Liver (tissue), 9 donors: ENCODE data around the gene SP140L. TPM values are rescaled to one million over a fixed set of nuclear protein-coding genes. Genes with fewer than 3 reads are reported as not detected.

Experiments used
- DNase-seq: peaks from one replicate; pipeline ENCODE4 v3.0.0-alpha.2; 2017; ENCODE audit warnings: low spot score
- H3K27ac ChIP-seq, 2 donors: one replicate each; pipeline ENCODE4 v1.7.0; 2013; ENCODE audit warnings: inconsistent platforms in 2 of 2, low read length in 2 of 2, control low read depth in 1 of 2, low read depth in 1 of 2, mild to moderate bottlenecking in 1 of 2
- H3K27me3 ChIP-seq, 4 donors: one replicate each; pipeline versions ENCODE4 v1.6.1 to v1.7.0; 2013; ENCODE audit warnings: low read length in 3 of 4, inconsistent platforms in 1 of 4, mild to moderate bottlenecking in 1 of 4, moderate library complexity in 1 of 4; ENCODE audit not compliant: control insufficient read depth in 4 of 4, insufficient read depth in 4 of 4
- H3K36me3 ChIP-seq, 4 donors: one replicate each; pipeline versions ENCODE4 v1.6.1 to v1.7.0; 2013; ENCODE audit warnings: low read length in 3 of 4, mild to moderate bottlenecking in 3 of 4, low read depth in 1 of 4, moderate library complexity in 1 of 4; ENCODE audit not compliant: control insufficient read depth in 4 of 4, insufficient read depth in 3 of 4
- H3K4me1 ChIP-seq, 4 donors: one replicate each; pipeline versions ENCODE4 v1.6.1 to v1.7.0; 2013; ENCODE audit warnings: low read length in 3 of 4, mild to moderate bottlenecking in 3 of 4, moderate library complexity in 1 of 4; ENCODE audit not compliant: control insufficient read depth in 4 of 4, insufficient read depth in 4 of 4
- H3K4me3 ChIP-seq, 3 donors: one replicate each; pipeline versions ENCODE4 v1.6.1 to v1.7.0; 2013; ENCODE audit warnings: low read length in 3 of 3, control low read depth in 1 of 3, low read depth in 1 of 3, mild to moderate bottlenecking in 1 of 3
- H3K9ac ChIP-seq, 2 donors: one replicate each; pipeline ENCODE4 v1.7.0; 2013; ENCODE audit warnings: low read length in 2 of 2, mild to moderate bottlenecking in 2 of 2, moderate library complexity in 2 of 2, control low read depth in 1 of 2, low read depth in 1 of 2
- H3K9me3 ChIP-seq, 4 donors: one replicate each; pipeline versions ENCODE4 v1.6.1 to v1.7.0; 2013; ENCODE audit warnings: low read length in 3 of 4; ENCODE audit not compliant: control insufficient read depth in 4 of 4
- ATF3 ChIP-seq: IDR thresholded peaks from 2 replicates; pipeline ENCODE4 v1.6.1; 2016; ENCODE audit warnings: antibody characterized with exemption
- CTCF ChIP-seq: fragments of 150-350 bp; IDR thresholded peaks from 2 replicates; pipeline ENCODE4 v1.5.1; 2017; ENCODE audit warnings: improper control_type of control experiment, low read depth, low read length; ENCODE audit not compliant: missing input control
- EGR1 ChIP-seq, 2 donors: IDR thresholded peaks; 2 replicates each; pipeline ENCODE4 v1.6.1; 2016 to 2018; ENCODE audit warnings: antibody characterized with exemption in 2 of 2, low read depth in 2 of 2
- FOXA1 ChIP-seq: IDR thresholded peaks from 2 replicates; pipeline ENCODE4 v1.6.1; 2016; ENCODE audit warnings: antibody characterized with exemption
- FOXA2 ChIP-seq: IDR thresholded peaks from 2 replicates; pipeline ENCODE4 v1.6.1; 2016; ENCODE audit warnings: antibody characterized with exemption
- GABPA ChIP-seq, 2 donors: IDR thresholded peaks in 1 of 2; conservative IDR thresholded peaks in 1 of 2; 2 replicates each; pipeline ENCODE4 v1.6.1; 2016; ENCODE audit warnings: antibody characterized with exemption in 2 of 2, mild to moderate bottlenecking in 1 of 2, moderate library complexity in 1 of 2
- HNF4A ChIP-seq, 2 donors: conservative IDR thresholded peaks; 2 replicates each; pipeline ENCODE4 v1.6.1; 2016; ENCODE audit warnings: antibody characterized with exemption in 2 of 2, mild to moderate bottlenecking in 2 of 2
- HNF4G ChIP-seq: IDR thresholded peaks from 2 replicates; pipeline ENCODE4 v1.6.1; 2016; ENCODE audit warnings: antibody characterized with exemption
- JUND ChIP-seq, 2 donors: IDR thresholded peaks; 2 replicates each; pipeline ENCODE4 v1.6.1; 2016; ENCODE audit warnings: antibody characterized with exemption in 2 of 2
- NR2F2 ChIP-seq: IDR thresholded peaks from 2 replicates; pipeline ENCODE4 v1.6.1; 2016; ENCODE audit warnings: antibody characterized with exemption
- RAD21 ChIP-seq, 2 donors: IDR thresholded peaks; 2 replicates each; pipeline ENCODE4 v1.6.1; 2016; ENCODE audit warnings: antibody characterized with exemption in 2 of 2, mild to moderate bottlenecking in 2 of 2
- RXRA ChIP-seq, 2 donors: IDR thresholded peaks; 2 replicates each; pipeline ENCODE4 v1.6.1; 2017 to 2018; ENCODE audit warnings: antibody characterized with exemption in 2 of 2, mild to moderate bottlenecking in 1 of 2
- SP1 ChIP-seq: IDR thresholded peaks from 2 replicates; pipeline ENCODE4 v1.6.1; 2018; ENCODE audit warnings: antibody characterized with exemption, mild to moderate bottlenecking
- TAF1 ChIP-seq: conservative IDR thresholded peaks from 2 replicates; pipeline ENCODE4 v1.6.1; 2016; ENCODE audit warnings: antibody characterized with exemption, mild to moderate bottlenecking
- YY1 ChIP-seq: IDR thresholded peaks from 2 replicates; pipeline ENCODE4 v1.6.1; 2016; ENCODE audit warnings: antibody characterized with exemption, mild to moderate bottlenecking
- WGBS: extraction: QIAGEN DNeasy Blood & Tissue Kit; methylation state at CpG from one replicate; pipeline ENCODE4 v1.1.7; 2013; 5-methylcytosine and 5-hydroxymethylcytosine counted together
- polyA plus RNA-seq, 2 donors: library from polyadenylated mRNA; stranded (reverse) in 1 of 2; unstranded in 1 of 2; fragments of 200-250 nt in 1 of 2; fragments of >200 nt in 1 of 2; fragmentation: Nextera tagmentation in 1 of 2; extraction: Ambion mirVana in 1 of 2; gene quantifications; one replicate each; pipeline versions ENCODE4 v1.2.1 to v1.2.3, GENCODE V29; 2013 to 2015
- total RNA-seq, 2 donors: library from RNA; depleted of rRNA; stranded (reverse); fragments of >200 nt; gene quantifications; one replicate each; pipeline ENCODE4 v1.2.3, GENCODE V29; 2014
- TF ChIP-seq, protein P1 (sequence below): IDR thresholded peaks from 2 replicates; pipeline ENCODE4 v1.6.1; 2016; ENCODE audit warnings: antibody characterized with exemption, mild to moderate bottlenecking
- TF ChIP-seq, protein P2 (sequence below): IDR thresholded peaks from 2 replicates; pipeline ENCODE4 v1.6.1; 2016; ENCODE audit warnings: antibody characterized with exemption
- TF ChIP-seq, protein P3 (sequence below): IDR thresholded peaks from 2 replicates; pipeline ENCODE4 v1.6.1; 2016; ENCODE audit warnings: antibody characterized with exemption
- donor health status: healthy.
- donor health status: healthy.
- donor health status: healthy.
- donor health status: healthy.
- donor health status: healthy.

The SP140L gene
- total and polyA plus RNA-seq, 4 donors: 3.1 to 21.5 (median 6.6) TPM

- TF ChIP-seq, protein P1, sequence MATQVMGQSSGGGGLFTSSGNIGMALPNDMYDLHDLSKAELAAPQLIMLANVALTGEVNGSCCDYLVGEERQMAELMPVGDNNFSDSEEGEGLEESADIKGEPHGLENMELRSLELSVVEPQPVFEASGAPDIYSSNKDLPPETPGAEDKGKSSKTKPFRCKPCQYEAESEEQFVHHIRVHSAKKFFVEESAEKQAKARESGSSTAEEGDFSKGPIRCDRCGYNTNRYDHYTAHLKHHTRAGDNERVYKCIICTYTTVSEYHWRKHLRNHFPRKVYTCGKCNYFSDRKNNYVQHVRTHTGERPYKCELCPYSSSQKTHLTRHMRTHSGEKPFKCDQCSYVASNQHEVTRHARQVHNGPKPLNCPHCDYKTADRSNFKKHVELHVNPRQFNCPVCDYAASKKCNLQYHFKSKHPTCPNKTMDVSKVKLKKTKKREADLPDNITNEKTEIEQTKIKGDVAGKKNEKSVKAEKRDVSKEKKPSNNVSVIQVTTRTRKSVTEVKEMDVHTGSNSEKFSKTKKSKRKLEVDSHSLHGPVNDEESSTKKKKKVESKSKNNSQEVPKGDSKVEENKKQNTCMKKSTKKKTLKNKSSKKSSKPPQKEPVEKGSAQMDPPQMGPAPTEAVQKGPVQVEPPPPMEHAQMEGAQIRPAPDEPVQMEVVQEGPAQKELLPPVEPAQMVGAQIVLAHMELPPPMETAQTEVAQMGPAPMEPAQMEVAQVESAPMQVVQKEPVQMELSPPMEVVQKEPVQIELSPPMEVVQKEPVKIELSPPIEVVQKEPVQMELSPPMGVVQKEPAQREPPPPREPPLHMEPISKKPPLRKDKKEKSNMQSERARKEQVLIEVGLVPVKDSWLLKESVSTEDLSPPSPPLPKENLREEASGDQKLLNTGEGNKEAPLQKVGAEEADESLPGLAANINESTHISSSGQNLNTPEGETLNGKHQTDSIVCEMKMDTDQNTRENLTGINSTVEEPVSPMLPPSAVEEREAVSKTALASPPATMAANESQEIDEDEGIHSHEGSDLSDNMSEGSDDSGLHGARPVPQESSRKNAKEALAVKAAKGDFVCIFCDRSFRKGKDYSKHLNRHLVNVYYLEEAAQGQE: peak; percentile 41
- TF ChIP-seq JUND (IDR thresholded peaks at IDR 0.05) (peak; percentile 67 to 85), FOXA1 (peak; percentile 93), HNF4G (peak; percentile 40), RAD21 (IDR thresholded peaks at IDR 0.05) (peak; percentile 53 to 56)
- TF ChIP-seq, protein P2, sequence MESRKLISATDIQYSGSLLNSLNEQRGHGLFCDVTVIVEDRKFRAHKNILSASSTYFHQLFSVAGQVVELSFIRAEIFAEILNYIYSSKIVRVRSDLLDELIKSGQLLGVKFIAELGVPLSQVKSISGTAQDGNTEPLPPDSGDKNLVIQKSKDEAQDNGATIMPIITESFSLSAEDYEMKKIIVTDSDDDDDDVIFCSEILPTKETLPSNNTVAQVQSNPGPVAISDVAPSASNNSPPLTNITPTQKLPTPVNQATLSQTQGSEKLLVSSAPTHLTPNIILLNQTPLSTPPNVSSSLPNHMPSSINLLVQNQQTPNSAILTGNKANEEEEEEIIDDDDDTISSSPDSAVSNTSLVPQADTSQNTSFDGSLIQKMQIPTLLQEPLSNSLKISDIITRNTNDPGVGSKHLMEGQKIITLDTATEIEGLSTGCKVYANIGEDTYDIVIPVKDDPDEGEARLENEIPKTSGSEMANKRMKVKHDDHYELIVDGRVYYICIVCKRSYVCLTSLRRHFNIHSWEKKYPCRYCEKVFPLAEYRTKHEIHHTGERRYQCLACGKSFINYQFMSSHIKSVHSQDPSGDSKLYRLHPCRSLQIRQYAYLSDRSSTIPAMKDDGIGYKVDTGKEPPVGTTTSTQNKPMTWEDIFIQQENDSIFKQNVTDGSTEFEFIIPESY: peak; percentile 76
Measured at GRCh38 chr2:230356084-230356483, 29.1 kb downstream of the SP140L start (continued).

DNA sequence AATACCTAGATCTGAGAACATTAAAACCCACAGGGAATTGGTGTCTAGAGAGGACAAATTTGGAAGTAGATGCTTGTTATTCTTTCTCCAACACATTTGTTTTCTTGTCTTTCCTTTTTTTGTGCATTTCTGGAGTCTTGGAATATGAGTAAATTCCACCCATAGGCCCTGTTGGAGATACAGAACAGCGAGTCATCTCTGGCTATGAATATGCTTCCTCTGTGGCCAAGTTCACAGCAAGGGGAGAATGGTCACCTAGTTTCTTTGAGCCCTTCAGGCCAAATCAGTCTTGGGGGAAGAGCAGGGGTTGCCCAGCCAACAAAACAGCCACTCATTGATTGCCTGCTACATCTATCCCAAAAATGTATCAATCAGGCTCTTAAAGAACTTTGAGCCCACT lies 31.3 kb downstream of the SP140L start:
- no peaks in the 10 kb centered on the region for H3K9me3 ChIP-seq
- TF ChIP-seq FOXA2: no peak
- TF ChIP-seq YY1: no peak
- no peak for TF ChIP-seq GABPA (IDR thresholded peaks at IDR 0.05 in 1 of 2, conservative IDR thresholded peaks at IDR 0.05 in 1 of 2)
- no peak for TF ChIP-seq RAD21 (IDR thresholded peaks at IDR 0.05)
- no peak for TF ChIP-seq HNF4A (conservative IDR thresholded peaks at IDR 0.05)
- TF ChIP-seq, protein P2: no peak
- no peak for TF ChIP-seq NR2F2
- TF ChIP-seq ATF3: no peak
- no peak for TF ChIP-seq SP1
- no peak for TF ChIP-seq RXRA (IDR thresholded peaks at IDR 0.05)
- no peak for TF ChIP-seq EGR1 (IDR thresholded peaks at IDR 0.05; ENCODE audit: low read depth in 2 of 2)
- no peak for TF ChIP-seq JUND (IDR thresholded peaks at IDR 0.05)
- TF ChIP-seq, protein P1: no peak
- no peak for TF ChIP-seq CTCF
- TF ChIP-seq HNF4G: no peak
- TF ChIP-seq, protein P3, sequence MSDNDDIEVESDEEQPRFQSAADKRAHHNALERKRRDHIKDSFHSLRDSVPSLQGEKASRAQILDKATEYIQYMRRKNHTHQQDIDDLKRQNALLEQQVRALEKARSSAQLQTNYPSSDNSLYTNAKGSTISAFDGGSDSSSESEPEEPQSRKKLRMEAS: no peak
- TF ChIP-seq TAF1: no peak
- TF ChIP-seq FOXA1: no peak
- H3K36me3 ChIP-seq: peaks cover 0 to 26% (median 21%) of the 10 kb centered on the region in 4 donors
- no peak for DNase-seq
- H3K27ac ChIP-seq: no peak overlapping the region
- no peaks in the 10 kb centered on the region for H3K27me3 ChIP-seq
- no peak overlapping the region for H3K4me3 ChIP-seq
- peaks cover 0 to 10% (median 3%) of the 10 kb centered on the region in 4 donors for H3K4me1 ChIP-seq
- WGBS: 100% methylated on average over 1 of the region's 1 CpG
- no peak overlapping the region for H3K9ac ChIP-seq
